Measurements from ENCODE around the gene GRAMD2A.

GRAMD2A gene

DNA sequence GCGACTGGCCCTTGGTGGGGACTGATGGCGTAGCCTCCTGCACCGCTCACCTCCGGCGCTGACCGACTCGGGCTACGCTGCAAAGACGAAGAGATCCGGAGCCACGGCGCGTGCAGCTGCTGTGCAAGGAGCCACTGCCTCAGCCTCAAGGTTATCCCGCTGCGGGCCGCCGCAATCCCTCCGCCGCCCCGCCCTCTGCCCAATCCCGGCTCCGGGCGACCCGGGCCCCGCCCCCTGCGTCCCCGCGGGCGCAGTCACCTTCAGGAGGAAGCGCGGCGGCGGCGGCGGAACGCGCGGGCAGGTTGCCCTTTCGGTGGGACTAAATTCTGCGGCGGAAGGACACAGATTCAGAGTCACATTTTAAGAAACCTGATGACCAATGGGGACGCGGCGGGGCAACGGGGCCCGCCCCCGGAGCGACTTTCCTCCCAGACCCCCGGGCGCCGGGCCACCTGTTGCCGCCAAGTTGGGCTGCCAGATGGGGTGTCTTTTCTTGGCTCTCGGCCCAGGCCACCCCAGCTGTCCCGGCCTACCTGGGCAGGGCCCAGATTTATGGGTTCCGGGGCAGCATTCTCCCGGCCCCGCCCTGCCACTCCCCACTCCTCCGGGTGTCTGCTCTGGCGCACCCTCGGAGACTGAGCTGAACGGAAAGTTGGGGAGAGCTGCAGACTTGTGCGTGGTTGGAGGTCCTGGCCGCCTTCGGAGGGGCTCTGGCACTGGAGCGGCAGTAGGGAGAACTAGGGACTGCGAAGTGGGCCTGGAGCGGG, 33.7 kb upstream of the GRAMD2A start, which contains the start of gene PKM:
TSS of gene PKM (minus strand) at position 125 of the 767 bp plus-strand sequence. CDS start 12,093 bp downstream, outside the sequence.
- H3K4me1 ChIP-seq (ENCODE audit: control insufficient read depth in 1 of 2, insufficient read depth in 1 of 2, low read depth in 1 of 2, low read length in 1 of 2) = peaks cover 51 to 56% of the 10 kb centered on the region in 2 experiments
- H3K9me3 ChIP-seq = no peaks in the 10 kb centered on the region
- TF ChIP-seq, protein P1, sequence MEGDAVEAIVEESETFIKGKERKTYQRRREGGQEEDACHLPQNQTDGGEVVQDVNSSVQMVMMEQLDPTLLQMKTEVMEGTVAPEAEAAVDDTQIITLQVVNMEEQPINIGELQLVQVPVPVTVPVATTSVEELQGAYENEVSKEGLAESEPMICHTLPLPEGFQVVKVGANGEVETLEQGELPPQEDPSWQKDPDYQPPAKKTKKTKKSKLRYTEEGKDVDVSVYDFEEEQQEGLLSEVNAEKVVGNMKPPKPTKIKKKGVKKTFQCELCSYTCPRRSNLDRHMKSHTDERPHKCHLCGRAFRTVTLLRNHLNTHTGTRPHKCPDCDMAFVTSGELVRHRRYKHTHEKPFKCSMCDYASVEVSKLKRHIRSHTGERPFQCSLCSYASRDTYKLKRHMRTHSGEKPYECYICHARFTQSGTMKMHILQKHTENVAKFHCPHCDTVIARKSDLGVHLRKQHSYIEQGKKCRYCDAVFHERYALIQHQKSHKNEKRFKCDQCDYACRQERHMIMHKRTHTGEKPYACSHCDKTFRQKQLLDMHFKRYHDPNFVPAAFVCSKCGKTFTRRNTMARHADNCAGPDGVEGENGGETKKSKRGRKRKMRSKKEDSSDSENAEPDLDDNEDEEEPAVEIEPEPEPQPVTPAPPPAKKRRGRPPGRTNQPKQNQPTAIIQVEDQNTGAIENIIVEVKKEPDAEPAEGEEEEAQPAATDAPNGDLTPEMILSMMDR (IDR thresholded peaks at IDR 0.05) = peak; percentile 28
- H3K27me3 ChIP-seq = no peaks in the 10 kb centered on the region
- H3K27ac ChIP-seq = peak within 1 kb of the TSS; percentile 96
- peak within 1 kb of the TSS; percentile 86 to 96 for H3K4me3 ChIP-seq (ENCODE audit: low read depth in 1 of 2, low read length in 1 of 2)
- no peaks in the 10 kb centered on the region for H3K36me3 ChIP-seq

- H3K36me3 ChIP-seq = no peaks in the 10 kb centered on the region
- H3K4me3 ChIP-seq (ENCODE audit: low read depth in 1 of 2, low read length in 1 of 2) = peak overlapping the region; percentile 86 to 96
- no peaks in the 10 kb centered on the region for H3K9me3 ChIP-seq
- TF ChIP-seq, protein P1 (IDR thresholded peaks at IDR 0.05) = peak; percentile 27
- no peaks in the 10 kb centered on the region for H3K27me3 ChIP-seq
- H3K4me1 ChIP-seq (ENCODE audit: control insufficient read depth in 1 of 2, insufficient read depth in 1 of 2, low read depth in 1 of 2, low read length in 1 of 2) = peaks cover 57 to 64% of the 10 kb centered on the region in 2 experiments
- H3K27ac ChIP-seq = peak overlapping the region; percentile 96
Measured at GRCh38 chr15:72230197-72231065, 32.8 kb upstream of the GRAMD2A start.

DNA sequence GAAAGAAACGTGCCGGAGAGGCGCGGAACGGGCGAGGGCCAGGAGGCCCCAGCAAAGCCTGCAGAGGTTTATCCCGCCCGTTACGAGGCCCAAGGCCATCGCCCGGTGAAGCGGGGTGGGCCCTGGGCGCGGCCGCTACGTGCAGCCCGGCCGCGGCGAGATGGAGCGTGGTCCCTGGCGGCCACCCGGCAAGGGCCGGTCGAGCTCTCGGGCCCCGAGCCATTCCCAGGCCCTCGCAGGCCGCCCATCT, 32.3 kb upstream of the GRAMD2A start:
- peak overlapping the region; percentile 86 to 96 for H3K4me3 ChIP-seq (ENCODE audit: low read depth in 1 of 2, low read length in 1 of 2)
- H3K27me3 ChIP-seq = no peaks in the 10 kb centered on the region
- TF ChIP-seq, protein P1 (IDR thresholded peaks at IDR 0.05) = no peak
- peaks cover 60 to 67% of the 10 kb centered on the region in 2 experiments for H3K4me1 ChIP-seq (ENCODE audit: control insufficient read depth in 1 of 2, insufficient read depth in 1 of 2, low read depth in 1 of 2, low read length in 1 of 2)
- H3K27ac ChIP-seq = peak overlapping the region; percentile 96
- H3K36me3 ChIP-seq = no peaks in the 10 kb centered on the region
- H3K9me3 ChIP-seq = no peaks in the 10 kb centered on the region

DNA sequence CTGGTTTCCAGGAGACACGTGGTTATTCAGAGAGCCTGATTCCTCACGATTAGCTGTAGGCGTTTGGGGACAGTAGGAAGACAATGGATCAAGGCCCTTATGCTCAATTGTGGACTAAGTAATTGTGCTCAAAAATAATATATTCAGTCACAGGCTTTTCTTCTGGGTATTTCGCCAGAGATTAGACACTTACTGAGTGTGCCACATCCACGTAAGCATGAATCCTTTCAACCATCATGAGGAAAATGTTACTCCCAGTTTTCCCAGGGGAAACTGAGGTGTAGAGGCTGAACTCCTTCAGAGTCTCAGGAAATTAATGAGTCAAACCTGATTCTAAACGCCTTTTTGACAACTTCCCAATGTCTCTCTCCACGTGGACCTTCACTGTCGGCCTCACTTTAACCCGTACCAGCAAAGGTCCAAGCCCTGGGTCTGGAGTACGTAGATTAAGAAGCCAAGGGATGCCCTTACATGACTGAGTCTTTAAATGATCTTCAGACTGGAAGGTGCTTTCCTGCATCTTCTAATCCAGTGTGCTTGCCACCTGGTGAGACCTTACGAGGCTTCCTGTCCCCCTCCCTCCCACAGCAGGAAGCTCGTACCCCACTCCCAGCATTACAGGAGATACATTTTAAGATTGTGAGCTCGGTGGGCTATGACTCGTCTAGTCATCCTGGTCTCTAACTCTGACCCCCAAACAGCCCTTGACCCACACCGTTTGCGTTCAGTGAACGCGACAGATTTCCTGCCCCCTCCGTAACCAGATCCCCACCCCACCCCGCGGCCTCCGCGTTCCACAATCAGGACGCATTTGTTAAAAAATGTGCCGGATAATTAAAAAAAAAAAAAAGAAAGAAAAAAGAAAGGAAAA, 31.7 kb upstream of the GRAMD2A start:
- Histone ChIP-seq H3K4me3 (ENCODE audit: low read depth in 1 of 2, low read length in 1 of 2) (peak overlapping the region; percentile 86 to 96), H3K36me3 (no peaks in the 10 kb centered on the region), H3K4me1 (ENCODE audit: control insufficient read depth in 1 of 2, insufficient read depth in 1 of 2, low read depth in 1 of 2, low read length in 1 of 2) (peaks cover 61 to 67% of the 10 kb centered on the region in 2 experiments), H3K27me3 (no peaks in the 10 kb centered on the region), H3K9me3 (no peaks in the 10 kb centered on the region), H3K27ac (peak overlapping the region; percentile 96)
- TF ChIP-seq, protein P1 (IDR thresholded peaks at IDR 0.05) = no peak

- H3K27me3 ChIP-seq = no peaks in the 10 kb centered on the region
- H3K9me3 ChIP-seq = no peaks in the 10 kb centered on the region
- TF ChIP-seq, protein P1 (IDR thresholded peaks at IDR 0.05) = no peak
- peak overlapping the region; percentile 96 for H3K27ac ChIP-seq
- peak overlapping the region; percentile 86 to 96 for H3K4me3 ChIP-seq (ENCODE audit: low read depth in 1 of 2, low read length in 1 of 2)
- H3K4me1 ChIP-seq (ENCODE audit: control insufficient read depth in 1 of 2, insufficient read depth in 1 of 2, low read depth in 1 of 2, low read length in 1 of 2) = peaks cover 72 to 76% of the 10 kb centered on the region in 2 experiments
- H3K36me3 ChIP-seq = peaks cover 5% of the 10 kb centered on the region
Measured at GRCh38 chr15:72227720-72228119, 30.1 kb upstream of the GRAMD2A start.

Data from neutrophil (primary cell).